Fibroblast of villous mesenchyme (primary cell): ENCODE measurements around the gene HEBP2. TPM values are rescaled to one million over a fixed set of nuclear protein-coding genes. Genes with fewer than 3 reads are reported as not detected.

ENCODE experiments used
- DNase-seq: peaks from one replicate; pipeline ENCODE4 v3.0.0-alpha.2; 2010; ENCODE audit warnings: low read depth
- H3K4me3 ChIP-seq: 2 replicates; pipeline ENCODE4 v1.5.1; 2011; ENCODE audit warnings: low read depth, mild to moderate bottlenecking, low read length
- total RNA-seq: library from RNA; depleted of rRNA; stranded (reverse); fragments of >200 nt; gene quantifications from 2 replicates; pipeline ENCODE4 v1.2.3, GENCODE V29; 2012
- TF ChIP-seq, protein P1 (sequence below): IDR thresholded peaks from 2 replicates; pipeline ENCODE4 v1.5.1; 2012; ENCODE audit warnings: low read depth, mild to moderate bottlenecking, low read length; ENCODE audit not compliant: insufficient read depth

Gene HEBP2
- total RNA-seq, 1 donor: 13.8 TPM

DNA sequence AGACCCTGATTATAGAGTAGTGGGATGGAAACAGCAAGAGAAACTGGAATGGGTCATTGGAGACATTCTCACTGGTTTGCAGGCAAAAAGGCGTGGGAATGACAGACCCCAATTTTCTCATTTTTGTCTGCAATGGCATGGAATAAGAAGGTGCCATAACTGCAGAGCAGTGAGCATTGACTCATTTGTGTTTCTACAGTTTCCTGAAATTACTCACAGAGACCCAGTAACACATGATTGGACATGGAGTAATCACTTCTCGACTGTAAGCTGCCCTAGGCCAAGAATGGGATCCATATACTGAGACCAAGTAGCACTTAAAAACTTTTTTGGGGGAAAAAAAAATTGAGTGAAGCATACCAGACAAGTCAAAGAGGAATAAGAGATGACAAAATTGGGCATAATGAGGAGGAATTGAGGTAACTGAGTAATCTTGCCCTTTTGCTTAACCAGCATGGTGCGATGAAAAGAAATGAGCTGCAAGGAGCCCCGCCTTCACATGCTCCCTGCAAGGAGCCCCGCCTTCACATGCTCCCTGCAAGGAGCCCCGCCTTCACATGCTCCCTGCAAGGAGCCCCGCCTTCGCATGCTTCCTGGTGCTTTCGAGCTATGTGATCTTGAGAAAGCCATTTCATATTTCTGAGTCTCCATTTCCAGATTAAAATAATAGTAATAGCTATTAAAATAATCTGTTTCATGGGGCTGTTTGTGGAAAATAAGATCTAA lies 51.1 kb downstream of the HEBP2 start:
- H3K4me3 ChIP-seq: no peak overlapping the region
- DNase-seq: no peak
- TF ChIP-seq, protein P1, sequence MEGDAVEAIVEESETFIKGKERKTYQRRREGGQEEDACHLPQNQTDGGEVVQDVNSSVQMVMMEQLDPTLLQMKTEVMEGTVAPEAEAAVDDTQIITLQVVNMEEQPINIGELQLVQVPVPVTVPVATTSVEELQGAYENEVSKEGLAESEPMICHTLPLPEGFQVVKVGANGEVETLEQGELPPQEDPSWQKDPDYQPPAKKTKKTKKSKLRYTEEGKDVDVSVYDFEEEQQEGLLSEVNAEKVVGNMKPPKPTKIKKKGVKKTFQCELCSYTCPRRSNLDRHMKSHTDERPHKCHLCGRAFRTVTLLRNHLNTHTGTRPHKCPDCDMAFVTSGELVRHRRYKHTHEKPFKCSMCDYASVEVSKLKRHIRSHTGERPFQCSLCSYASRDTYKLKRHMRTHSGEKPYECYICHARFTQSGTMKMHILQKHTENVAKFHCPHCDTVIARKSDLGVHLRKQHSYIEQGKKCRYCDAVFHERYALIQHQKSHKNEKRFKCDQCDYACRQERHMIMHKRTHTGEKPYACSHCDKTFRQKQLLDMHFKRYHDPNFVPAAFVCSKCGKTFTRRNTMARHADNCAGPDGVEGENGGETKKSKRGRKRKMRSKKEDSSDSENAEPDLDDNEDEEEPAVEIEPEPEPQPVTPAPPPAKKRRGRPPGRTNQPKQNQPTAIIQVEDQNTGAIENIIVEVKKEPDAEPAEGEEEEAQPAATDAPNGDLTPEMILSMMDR: no peak

DNA sequence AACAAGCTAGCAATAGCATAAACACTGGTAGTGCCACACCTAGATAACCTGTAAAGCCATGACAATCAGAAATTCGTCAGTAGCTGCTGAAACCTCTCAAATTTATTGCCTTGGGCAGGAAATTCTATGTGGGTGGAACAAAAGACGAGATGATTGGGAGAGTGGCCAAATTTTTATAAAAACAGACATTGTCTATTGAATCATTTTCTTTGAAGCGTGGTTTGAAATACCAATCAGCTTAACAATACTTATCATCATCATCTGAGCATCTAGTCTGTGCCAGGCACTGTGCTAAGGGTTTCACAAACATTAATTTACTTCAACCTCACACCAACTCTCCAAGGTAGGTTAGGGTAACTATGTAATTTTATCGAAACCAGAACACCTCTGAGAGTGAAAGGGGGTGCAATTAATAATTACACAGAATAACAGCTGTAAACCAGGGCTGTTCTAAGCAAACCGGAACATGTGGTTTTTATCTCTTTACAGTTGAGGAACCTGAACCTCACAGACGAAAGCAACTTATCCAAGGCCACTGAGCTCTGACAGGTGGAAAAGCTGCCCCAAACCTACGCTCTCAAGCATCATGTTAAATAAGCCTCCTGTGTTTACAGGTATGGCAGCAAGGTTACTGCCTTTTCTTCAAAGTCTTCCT lies 51.9 kb downstream of the HEBP2 start:
- TF ChIP-seq, protein P1: no peak
- DNase-seq: no peak
- H3K4me3 ChIP-seq: no peak overlapping the region

DNA sequence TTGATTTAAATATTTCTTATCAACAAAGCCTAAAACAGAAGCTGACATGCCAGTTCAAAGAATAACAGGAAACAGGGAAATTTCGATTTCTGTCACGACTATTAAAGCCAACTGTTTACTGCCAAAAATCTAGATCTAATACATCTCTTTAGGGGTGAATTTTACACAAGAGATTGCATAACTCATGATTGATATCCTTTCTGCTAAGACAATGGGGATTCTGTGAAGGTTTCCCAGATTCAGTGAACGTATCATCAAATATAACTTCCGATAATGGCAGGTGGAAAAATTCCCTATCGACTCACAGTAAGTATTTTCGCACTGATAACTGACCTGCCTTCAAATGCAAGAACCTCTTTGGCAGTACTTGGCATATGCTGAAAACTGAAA lies 52.4 kb downstream of the HEBP2 start:
- no peak for DNase-seq
- H3K4me3 ChIP-seq: no peak overlapping the region
- TF ChIP-seq, protein P1: no peak

GRCh38 chr6:138461647-138462046 lies 57.6 kb downstream of the HEBP2 start:
- TF ChIP-seq, protein P1: no peak
- no peak for DNase-seq
- H3K4me3 ChIP-seq: no peak overlapping the region

- TF ChIP-seq, protein P1: no peak
- no peak for DNase-seq
- H3K4me3 ChIP-seq: no peak overlapping the region
Measured at GRCh38 chr6:138464085-138464484, 60.1 kb downstream of the HEBP2 start.

GRCh38 chr6:138465007-138465645 lies 61.1 kb downstream of the HEBP2 start:
- H3K4me3 ChIP-seq: no peak overlapping the region
- TF ChIP-seq, protein P1: no peak
- DNase-seq: peak; percentile 72
